ENCODE data around the gene NUFIP1. TPM values are rescaled to one million over a fixed set of nuclear protein-coding genes. Genes with fewer than 3 reads are reported as not detected.

The NUFIP1 gene
- total and polyA plus RNA-seq, 4 donors, result 1.9 to 4.6 (median 3.5) TPM

DNA sequence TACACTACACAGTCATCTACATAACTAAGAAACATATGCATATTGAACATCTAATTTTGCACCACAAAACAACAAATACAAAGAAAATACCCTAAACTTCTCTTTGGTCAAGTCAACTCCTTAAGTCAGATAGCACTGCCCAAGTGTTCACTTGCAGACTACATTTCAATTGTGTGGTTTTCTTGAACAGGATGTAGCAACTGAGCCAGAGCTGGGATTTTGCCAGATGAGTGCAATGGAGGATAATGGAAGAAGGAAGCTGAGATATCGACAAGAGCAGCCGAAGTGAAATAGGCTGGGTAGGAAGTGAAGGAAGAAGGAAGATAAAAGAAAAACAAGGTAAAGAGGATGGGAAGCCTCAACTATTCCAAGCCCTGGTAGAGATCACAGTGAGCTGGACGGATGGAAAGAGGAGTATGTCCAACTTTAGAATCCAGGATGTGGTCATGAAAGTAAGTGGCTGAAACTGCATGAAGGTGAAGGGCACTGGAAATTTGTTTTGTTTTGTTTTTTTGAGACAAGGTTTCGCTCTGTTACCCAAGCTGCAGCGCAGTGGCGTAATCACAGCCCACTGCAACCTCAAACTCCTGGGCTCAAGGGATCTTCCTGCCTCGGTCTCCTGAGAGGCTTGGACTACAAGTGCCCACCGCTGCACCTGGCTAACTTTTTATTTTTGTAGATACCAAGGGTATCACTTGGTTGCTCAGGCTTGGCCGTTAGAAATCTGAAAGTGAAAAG, 15.0 kb downstream of the NUFIP1 start:
- ATAC-seq (ENCODE audit: low FRiP score), result no peak
- Histone ChIP-seq H3K4me3 (ENCODE audit: low read length in 2 of 2) (no peak overlapping the region), H3K9me3 (ENCODE audit: control insufficient read depth, low read length) (no peaks in the 10 kb centered on the region), H3K36me3 (ENCODE audit: control insufficient read depth in 1 of 2, insufficient read depth in 2 of 2, low read length in 1 of 2) (no peaks in the 10 kb centered on the region), H3K27ac (ENCODE audit: low read depth in 1 of 2, low read length in 2 of 2) (no peak overlapping the region), H3K4me1 (ENCODE audit: control insufficient read depth in 1 of 2, insufficient read depth in 2 of 2, low read length in 2 of 2) (no peaks in the 10 kb centered on the region), H3K27me3 (ENCODE audit: control insufficient read depth in 1 of 2, insufficient read depth in 2 of 2, low read length in 1 of 2) (no peaks in the 10 kb centered on the region)
- peak in 1 of 2 donors; percentile 70 for DNase-seq
- 75 to 78% methylated on average over 9 of the region's 9 CpGs for WGBS, 2 donors
- intact Hi-C loops (cut with DNase I), result loop anchor here (5.0 to 10.0 kb wide), 5 partner anchors 57 to 1069 kb away; partner anchors contain the start of gene TSC22D1 (in 1 of the 2)

- Histone ChIP-seq H3K27ac (ENCODE audit: low read depth in 1 of 2, low read length in 2 of 2) (no peak overlapping the region), H3K9me3 (ENCODE audit: control insufficient read depth, low read length) (no peaks in the 10 kb centered on the region), H3K27me3 (ENCODE audit: control insufficient read depth in 1 of 2, insufficient read depth in 2 of 2, low read length in 1 of 2) (no peaks in the 10 kb centered on the region), H3K4me3 (ENCODE audit: low read length in 2 of 2) (no peak overlapping the region), H3K36me3 (ENCODE audit: control insufficient read depth in 1 of 2, insufficient read depth in 2 of 2, low read length in 1 of 2) (no peaks in the 10 kb centered on the region), H3K4me1 (ENCODE audit: control insufficient read depth in 1 of 2, insufficient read depth in 2 of 2, low read length in 2 of 2) (no peaks in the 10 kb centered on the region)
- 1 to 2% methylated on average over 3 of the region's 3 CpGs for WGBS, 2 donors
- no peak for ATAC-seq (ENCODE audit: low FRiP score)
- DNase-seq, result no peak
- intact Hi-C loops (cut with DNase I), result loop anchor here (5.0 to 10.0 kb wide), 5 partner anchors 56 to 1068 kb away; partner anchors contain the start of gene TSC22D1 (in 1 of the 2)
Observed at GRCh38 chr13:44972956-44973581, 16.2 kb downstream of the NUFIP1 start.

GRCh38 chr13:44971656-44972595, 17.3 kb downstream of the NUFIP1 start:
- H3K27ac ChIP-seq (ENCODE audit: low read depth in 1 of 2, low read length in 2 of 2), result no peak overlapping the region
- DNase-seq (no peak), ATAC-seq (ENCODE audit: low FRiP score) (no peak)
- H3K4me3 ChIP-seq (ENCODE audit: low read length in 2 of 2), result no peak overlapping the region
- H3K27me3 ChIP-seq (ENCODE audit: control insufficient read depth in 1 of 2, insufficient read depth in 2 of 2, low read length in 1 of 2), result no peaks in the 10 kb centered on the region
- H3K36me3 ChIP-seq (ENCODE audit: control insufficient read depth in 1 of 2, insufficient read depth in 2 of 2, low read length in 1 of 2), result no peaks in the 10 kb centered on the region
- no peaks in the 10 kb centered on the region for H3K9me3 ChIP-seq (ENCODE audit: control insufficient read depth, low read length)
- peaks cover 0 to 2% of the 10 kb centered on the region in 2 donors for H3K4me1 ChIP-seq (ENCODE audit: control insufficient read depth in 1 of 2, insufficient read depth in 2 of 2, low read length in 2 of 2)
- WGBS, 2 donors, result 62 to 66% methylated on average over 7 of the region's 7 CpGs
- intact Hi-C loops (cut with DNase I), result loop anchor here (5.0 to 10.0 kb wide), 5 partner anchors 55 to 1067 kb away; partner anchors contain the start of gene TSC22D1 (in 1 of the 2)

DNA sequence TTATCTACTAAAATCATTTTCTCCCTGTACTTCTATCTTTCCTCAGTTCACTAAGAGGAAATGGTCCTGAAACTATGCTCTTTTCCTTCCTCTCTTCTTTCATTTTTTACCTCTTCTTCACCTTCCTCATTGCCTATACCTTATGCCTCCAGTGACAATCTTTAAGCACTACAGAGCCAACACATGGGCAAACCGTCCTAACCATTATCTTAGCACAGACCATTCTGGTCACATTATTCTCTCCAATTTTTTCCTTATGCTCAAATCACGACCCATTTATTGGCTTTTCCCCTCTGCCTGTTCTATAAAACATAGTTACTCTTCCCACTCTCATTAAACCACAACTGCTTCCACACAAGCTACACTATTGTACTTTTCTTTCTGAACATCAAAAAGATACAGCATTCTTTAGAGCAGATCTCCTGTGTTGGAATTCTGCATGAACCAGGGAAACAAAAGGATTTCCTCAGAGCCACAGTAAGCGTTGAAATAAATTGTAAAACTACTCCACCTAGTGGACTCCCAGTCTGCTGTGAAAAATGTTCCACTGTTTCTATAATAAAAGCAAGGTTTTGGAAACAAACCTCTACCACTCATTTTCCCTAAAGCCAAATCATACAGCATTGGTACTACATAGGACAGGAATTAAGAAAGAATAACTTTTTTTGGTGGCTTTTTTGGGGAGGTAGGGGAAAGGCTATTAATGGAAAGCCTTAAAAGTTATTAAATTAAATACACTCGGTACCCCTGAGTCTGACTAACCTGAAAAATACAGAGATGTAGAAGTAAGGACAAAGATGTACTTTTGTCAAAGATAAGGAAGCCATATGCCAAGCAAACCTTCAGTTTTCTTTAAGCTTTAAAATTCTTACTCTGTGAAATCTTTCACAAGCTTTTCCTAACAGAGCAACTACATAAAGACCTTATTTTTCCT, 19.5 kb downstream of the NUFIP1 start:
- no peaks in the 10 kb centered on the region for H3K9me3 ChIP-seq (ENCODE audit: control insufficient read depth, low read length)
- H3K27me3 ChIP-seq (ENCODE audit: control insufficient read depth in 1 of 2, insufficient read depth in 2 of 2, low read length in 1 of 2), result no peaks in the 10 kb centered on the region
- peaks cover 0 to 2% of the 10 kb centered on the region in 2 donors for H3K4me1 ChIP-seq (ENCODE audit: control insufficient read depth in 1 of 2, insufficient read depth in 2 of 2, low read length in 2 of 2)
- peaks cover 0 to 2% of the 10 kb centered on the region in 2 donors for H3K36me3 ChIP-seq (ENCODE audit: control insufficient read depth in 1 of 2, insufficient read depth in 2 of 2, low read length in 1 of 2)
- DNase-seq (no peak), ATAC-seq (ENCODE audit: low FRiP score) (peak; percentile 73)
- H3K27ac ChIP-seq (ENCODE audit: low read depth in 1 of 2, low read length in 2 of 2), result no peak overlapping the region
- intact Hi-C loops (cut with DNase I), result loop anchor here (5.0 to 10.0 kb wide), 6 partner anchors 48 to 1065 kb away; partner anchors contain the start of gene TSC22D1 (in 1 of the 2)
- H3K4me3 ChIP-seq (ENCODE audit: low read length in 2 of 2), result no peak overlapping the region
- 22 to 28% methylated on average over 4 of the region's 4 CpGs for WGBS, 2 donors

- intact Hi-C loops (cut with DNase I), result loop anchor here in 1 of 2 donors (5.0 kb wide), 1 partner anchor 46 kb away; no protein-coding TSS in a partner anchor
- peaks cover 0 to 2% of the 10 kb centered on the region in 2 donors for H3K4me1 ChIP-seq (ENCODE audit: control insufficient read depth in 1 of 2, insufficient read depth in 2 of 2, low read length in 2 of 2)
- no peak overlapping the region for H3K27ac ChIP-seq (ENCODE audit: low read depth in 1 of 2, low read length in 2 of 2)
- 74 to 75% methylated on average over 3 of the region's 3 CpGs for WGBS, 2 donors
- H3K9me3 ChIP-seq (ENCODE audit: control insufficient read depth, low read length), result no peaks in the 10 kb centered on the region
- ATAC-seq (ENCODE audit: low FRiP score) (no peak), DNase-seq (no peak)
- H3K4me3 ChIP-seq (ENCODE audit: low read length in 2 of 2), result no peak overlapping the region
- peaks cover 0 to 2% of the 10 kb centered on the region in 2 donors for H3K36me3 ChIP-seq (ENCODE audit: control insufficient read depth in 1 of 2, insufficient read depth in 2 of 2, low read length in 1 of 2)
- no peaks in the 10 kb centered on the region for H3K27me3 ChIP-seq (ENCODE audit: control insufficient read depth in 1 of 2, insufficient read depth in 2 of 2, low read length in 1 of 2)
Observed at GRCh38 chr13:44968434-44968815, 20.8 kb downstream of the NUFIP1 start.

DNA sequence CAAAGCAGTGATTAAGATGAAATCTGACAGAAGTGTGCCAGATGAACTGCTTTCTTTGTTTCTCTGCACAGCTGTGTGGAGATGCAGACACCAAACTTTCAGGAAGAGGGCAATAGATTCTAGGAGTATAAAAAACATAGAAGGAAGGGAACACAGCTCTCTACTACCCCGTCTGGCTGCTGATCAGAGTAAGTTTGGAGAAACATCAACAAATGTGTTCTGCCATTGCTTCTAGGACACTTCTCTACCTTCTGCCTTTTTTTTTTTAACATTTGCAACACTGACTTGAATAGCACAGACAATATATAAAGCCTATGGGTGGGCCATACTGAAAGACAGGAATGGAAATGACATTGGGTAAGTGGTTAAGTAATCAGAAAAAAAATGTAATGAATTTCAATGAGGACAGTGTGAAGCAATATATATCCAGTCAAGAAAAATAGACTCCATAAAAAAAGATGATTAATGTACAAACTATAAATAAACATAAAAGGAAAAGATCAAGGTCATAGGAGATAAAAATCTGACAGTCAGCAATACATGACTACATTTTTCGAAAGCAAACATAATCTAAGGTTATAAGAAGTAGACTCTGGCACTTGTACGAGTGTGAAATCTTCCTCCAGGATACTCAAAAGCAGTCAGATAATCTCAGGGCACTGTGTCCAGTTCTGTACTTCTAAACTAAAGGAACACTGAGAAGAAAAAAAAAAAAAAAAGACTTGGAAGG, 21.4 kb downstream of the NUFIP1 start:
- ATAC-seq (ENCODE audit: low FRiP score) (no peak), DNase-seq (no peak)
- no peaks in the 10 kb centered on the region for H3K27me3 ChIP-seq (ENCODE audit: control insufficient read depth in 1 of 2, insufficient read depth in 2 of 2, low read length in 1 of 2)
- peaks cover 0 to 2% of the 10 kb centered on the region in 2 donors for H3K36me3 ChIP-seq (ENCODE audit: control insufficient read depth in 1 of 2, insufficient read depth in 2 of 2, low read length in 1 of 2)
- WGBS, 2 donors, result 57 to 58% methylated on average over 3 of the region's 3 CpGs
- intact Hi-C loops (cut with DNase I), result loop anchor here in 1 of 2 donors (5.0 kb wide), 1 partner anchor 46 kb away; no protein-coding TSS in a partner anchor
- no peaks in the 10 kb centered on the region for H3K9me3 ChIP-seq (ENCODE audit: control insufficient read depth, low read length)
- H3K27ac ChIP-seq (ENCODE audit: low read depth in 1 of 2, low read length in 2 of 2), result no peak overlapping the region
- H3K4me3 ChIP-seq (ENCODE audit: low read length in 2 of 2), result no peak overlapping the region
- peaks cover 0 to 2% of the 10 kb centered on the region in 2 donors for H3K4me1 ChIP-seq (ENCODE audit: control insufficient read depth in 1 of 2, insufficient read depth in 2 of 2, low read length in 2 of 2)

GRCh38 chr13:44961997-44962396, 27.3 kb downstream of the NUFIP1 start:
- H3K9me3 ChIP-seq (ENCODE audit: control insufficient read depth, low read length), result no peaks in the 10 kb centered on the region
- H3K4me1 ChIP-seq (ENCODE audit: control insufficient read depth in 1 of 2, insufficient read depth in 2 of 2, low read length in 2 of 2), result no peaks in the 10 kb centered on the region
- no peak overlapping the region for H3K4me3 ChIP-seq (ENCODE audit: low read length in 2 of 2)
- intact Hi-C loops (cut with DNase I), result no loop called here
- no peak overlapping the region for H3K27ac ChIP-seq (ENCODE audit: low read depth in 1 of 2, low read length in 2 of 2)
- no peaks in the 10 kb centered on the region for H3K27me3 ChIP-seq (ENCODE audit: control insufficient read depth in 1 of 2, insufficient read depth in 2 of 2, low read length in 1 of 2)
- ATAC-seq (ENCODE audit: low FRiP score) (no peak), DNase-seq (no peak)
- whole genome bisulfite sequencing, 2 donors, result 96 to 97% methylated on average over 2 of the region's 2 CpGs
- H3K36me3 ChIP-seq (ENCODE audit: control insufficient read depth in 1 of 2, insufficient read depth in 2 of 2, low read length in 1 of 2), result peaks cover 0 to 2% of the 10 kb centered on the region in 2 donors
